Stimulated activated CD4-positive, alpha-beta T cell treated with anti-CD3 and anti-CD28 coated beads, Interleukin-15, amount 100 ng/mL, for 24 hours (primary cell): Measurements from ENCODE around the gene ANKDD1A.

Experiments
- DNase-seq: peaks from one replicate; pipeline ENCODE4 v3.0.0-alpha.2; 2020

Gene ANKDD1A

DNA sequence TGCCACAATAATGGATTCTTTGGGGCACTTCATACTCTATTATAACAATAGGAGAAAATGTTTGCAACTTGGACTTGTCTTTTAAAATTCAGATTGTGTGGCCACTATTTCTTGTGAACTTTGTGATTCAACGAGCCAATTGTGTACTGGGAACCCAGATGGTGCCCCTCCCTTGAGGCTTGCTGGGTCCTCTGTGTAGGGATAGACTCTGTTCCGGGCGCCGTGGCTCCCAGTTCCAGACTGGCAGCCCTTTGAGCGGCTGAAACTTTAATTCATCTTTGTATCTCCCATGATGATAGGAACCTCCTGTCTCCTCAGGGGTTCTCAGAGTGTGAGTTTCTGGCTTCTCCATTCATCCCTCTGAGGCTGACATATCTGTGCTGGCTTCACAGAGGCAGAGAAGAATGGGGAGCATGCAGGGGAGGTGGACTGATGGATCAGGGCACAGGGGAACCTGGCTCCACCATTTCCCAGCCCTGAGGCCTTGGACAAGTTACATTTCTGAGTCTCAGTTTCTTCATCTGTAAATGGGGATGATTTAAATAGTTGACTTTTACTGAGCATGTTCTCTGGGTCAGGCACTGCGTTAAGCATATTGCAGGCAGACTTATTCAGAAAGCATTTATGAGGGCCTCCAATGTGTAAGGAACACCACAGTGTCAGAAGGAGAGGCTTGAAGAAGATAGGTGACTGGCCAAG is 15.2 kb upstream of the ANKDD1A start:
- no peak for DNase-seq

DNA sequence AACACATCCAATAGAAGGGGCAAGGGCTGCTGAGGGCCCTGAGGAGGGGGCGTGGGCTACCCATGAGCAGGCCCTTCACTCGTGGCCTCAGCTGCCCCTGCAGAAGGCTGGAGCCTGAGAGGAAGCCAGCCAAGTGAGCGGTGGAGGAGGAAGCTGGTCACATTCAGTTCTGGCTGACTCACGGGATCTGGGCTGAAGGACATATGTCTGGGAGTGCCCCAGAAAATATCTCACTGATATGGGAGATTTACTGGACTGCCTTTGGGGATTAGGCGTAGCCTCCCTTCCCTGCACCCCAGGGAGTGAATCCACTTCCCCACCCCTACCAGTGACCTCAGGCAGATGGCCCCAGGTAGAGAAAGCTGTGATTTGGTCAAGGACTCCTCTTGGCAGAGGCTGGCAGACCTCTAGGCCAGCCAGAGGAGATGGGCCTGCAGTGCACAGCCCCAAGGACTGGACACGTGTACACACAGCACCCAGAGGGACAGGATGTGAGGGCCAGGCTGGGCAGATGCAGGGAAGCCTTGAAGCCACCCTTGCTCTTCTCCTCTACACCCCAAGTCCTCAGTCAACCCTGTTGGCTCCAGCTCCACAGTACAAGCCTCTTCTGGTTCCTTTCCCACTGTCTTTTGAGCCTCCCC is 14.2 kb upstream of the ANKDD1A start:
- DNase-seq = no peak

DNA sequence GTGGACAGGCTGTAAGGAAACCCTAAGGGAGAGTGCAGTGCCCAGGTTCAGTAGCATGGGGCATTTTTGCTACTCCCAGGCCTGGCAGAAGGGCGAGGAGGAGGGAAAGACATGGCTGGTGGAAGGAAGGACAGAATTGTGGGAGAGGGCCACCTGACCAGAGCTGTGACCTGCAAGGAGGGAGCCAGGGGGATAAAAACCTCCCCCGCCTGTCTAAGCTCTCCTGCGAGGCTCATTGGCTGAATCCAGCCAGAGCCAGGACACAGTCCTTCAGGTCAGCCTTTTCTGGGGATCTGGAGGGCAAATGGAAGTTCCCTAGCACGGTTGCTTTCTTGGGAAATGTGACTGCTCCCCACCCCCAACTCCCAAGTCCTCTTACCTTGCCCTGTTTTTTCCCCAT is 13.3 kb upstream of the ANKDD1A start:
- DNase-seq = no peak

DNA sequence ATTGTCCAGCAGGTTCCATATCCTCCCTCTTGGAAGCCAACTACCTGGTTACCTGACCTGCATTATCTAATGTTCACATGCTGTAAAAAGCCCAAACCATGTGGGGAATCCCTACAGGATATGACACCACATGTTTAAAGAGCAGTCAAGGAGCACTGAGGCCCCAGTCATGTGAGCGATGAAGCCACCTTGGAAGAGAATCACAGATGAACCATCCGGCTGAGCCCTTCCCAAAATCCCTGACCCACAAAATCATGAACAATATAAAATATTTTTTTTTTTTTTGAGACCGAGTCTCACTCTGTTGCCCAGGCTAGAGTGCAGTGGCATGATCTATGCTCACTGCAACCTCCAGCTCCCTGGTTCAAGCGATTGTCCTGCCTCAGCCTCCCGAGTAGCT is 10.6 kb upstream of the ANKDD1A start:
- DNase-seq = no peak

DNA sequence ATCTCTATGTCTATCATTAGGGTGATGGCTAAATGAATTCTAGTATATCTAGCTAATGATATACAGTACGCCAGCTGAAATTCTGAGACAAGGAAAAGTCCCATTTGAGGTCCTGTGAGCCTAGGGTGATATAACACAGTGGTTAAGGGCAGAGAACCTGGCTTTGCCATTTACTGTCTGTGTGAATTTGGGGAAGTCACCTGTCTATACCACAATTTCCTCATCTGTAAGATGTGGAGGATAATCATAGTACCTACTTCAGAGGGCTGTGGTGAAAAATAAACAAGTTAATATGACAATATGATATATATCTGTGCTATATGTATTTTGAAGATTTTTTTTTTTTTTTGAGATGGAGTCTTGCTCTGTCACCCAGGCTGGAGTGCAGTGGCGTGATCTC is 9.8 kb upstream of the ANKDD1A start:
- no peak for DNase-seq

DNA sequence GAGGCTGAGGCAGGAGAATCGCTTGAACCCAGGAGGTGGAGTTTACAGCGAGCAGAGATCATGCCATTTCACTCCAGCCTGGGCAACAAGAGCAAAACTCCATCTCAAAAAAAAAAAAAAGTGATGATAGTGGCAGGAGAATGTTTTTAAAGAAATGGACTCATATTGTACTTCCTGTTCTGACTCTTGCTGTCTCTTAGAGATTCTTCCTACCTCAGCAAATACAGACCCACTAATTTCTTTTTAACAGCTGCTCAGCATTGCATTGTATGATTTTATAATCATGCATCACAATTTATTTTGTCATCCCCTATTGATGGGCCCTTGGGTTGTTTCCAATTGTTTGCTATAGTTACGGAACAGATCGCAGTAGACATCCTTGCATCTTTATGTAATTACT is 8.8 kb upstream of the ANKDD1A start:
- DNase-seq = no peak

DNA sequence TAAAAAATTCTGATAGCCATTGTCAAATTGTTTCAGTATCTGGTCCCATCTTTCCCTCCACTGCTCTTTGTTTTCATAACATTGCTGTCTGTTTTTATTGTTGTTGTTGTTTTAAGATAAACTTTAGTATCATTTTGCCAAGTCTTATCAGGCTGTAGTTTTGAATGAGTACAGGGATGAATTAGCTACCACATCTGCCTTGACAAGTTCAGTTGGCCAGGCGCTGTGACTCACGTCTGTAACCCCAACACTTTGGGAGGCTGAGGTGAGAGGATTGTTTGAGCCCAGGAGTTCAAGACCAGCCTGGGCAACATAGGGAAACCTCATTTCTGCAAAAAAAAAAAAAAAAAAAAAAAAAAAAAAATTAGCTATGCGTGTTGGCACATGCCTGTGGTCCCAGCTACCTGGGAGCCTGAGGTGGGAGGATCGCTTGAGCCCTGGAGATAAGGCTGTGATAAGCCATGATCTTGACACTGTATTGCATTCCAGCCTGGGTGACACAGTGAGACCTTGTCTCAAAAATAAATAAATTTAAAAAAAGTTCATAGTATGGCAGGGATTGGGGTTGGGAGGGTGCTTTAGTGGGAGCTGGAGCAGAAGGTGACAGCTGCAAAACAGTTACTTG is 8.3 kb upstream of the ANKDD1A start:
- DNase-seq = no peak

DNA sequence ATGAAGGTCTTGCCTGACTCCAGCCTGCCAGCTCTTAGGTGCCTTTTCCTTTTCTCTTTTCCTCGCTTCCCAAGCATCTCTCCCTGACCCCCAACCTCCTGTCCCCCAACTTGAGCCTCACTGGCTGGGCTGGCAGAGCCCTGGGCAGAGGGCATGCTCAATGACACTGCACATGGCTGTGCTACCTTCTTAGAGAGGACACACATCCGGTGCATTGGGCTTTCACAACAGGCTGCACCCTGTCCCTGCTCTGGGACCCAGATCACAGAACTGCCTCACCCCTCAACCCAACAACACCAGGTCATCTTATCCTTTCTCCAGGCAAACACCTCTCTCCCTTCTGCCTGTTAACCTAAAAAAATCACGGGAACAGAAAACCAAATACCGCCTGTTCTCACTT is 7.5 kb upstream of the ANKDD1A start:
- no peak for DNase-seq

DNA sequence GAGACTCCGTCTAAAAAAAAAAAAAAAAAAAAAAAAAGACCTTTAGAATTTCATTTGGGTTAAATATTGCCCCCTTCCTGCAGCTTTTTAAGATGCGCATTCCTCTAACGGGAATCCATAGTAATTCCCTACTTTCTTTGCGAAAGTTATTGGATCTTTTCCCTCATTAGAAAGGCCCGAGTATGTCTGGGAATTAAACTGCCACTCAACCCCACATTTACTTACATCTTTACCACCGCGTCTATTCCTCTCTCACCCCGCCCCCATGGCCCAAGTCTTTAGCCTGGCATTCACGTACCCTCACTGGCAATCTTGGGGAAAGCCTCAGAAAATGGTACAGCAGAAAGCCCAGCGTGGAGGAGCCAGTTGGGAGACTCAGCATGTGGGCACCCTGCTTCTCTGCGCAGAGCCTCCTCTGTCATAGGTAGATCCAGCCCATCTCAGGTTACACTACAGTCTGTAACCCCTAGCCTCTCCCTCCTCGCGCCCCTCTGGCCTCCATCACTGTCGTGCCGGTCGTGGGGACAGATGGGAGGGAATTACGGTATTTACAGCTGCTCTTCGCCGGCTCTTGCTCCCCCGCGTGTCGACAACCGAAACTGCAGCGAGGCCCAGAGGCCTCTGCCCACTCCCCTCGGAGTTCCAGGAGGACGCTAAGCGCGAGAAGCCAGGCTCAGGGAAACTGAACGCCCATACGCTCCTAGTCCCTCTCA is 6.4 kb upstream of the ANKDD1A start:
- peak; percentile 89 for DNase-seq

DNA sequence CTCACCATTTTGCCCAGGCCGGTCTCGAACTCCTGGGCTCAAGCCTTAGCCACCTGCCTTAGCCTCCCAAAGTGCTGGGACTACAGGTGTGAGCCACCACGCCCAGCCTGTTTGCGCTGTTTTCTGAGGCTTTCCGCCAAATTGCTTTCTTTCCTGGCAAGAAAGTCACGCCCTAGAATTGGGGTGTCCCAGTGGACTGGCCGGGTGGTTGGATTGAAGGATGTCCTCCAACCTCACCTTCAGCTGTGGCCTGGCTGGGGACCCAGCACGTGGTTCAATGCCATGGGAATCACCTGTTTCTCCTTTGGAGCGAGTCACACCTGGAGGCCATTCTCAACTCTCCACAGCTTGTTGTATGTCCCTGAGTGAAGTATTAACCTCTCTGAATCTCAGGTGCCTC is 5.8 kb upstream of the ANKDD1A start:
- DNase-seq = no peak

DNA sequence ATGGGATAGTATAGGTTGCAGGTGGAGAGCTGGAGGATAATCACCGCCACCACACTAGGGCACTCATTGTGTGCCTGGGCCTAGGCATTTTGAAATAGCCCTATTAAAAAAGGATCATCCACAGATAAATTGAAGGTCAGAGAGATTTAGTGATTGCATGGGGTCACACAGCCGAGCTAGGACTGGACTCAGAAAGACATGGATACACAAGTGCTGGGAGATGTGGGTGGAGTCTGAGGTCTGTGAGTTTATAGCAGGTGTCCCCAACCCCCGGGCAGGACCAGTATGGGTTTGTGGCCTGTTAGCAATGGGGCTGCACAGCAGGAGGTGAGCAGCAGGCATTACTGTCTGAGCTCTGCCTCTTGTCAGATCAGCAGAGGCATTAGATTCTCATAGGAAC is 5.3 kb upstream of the ANKDD1A start:
- DNase-seq = no peak

DNA sequence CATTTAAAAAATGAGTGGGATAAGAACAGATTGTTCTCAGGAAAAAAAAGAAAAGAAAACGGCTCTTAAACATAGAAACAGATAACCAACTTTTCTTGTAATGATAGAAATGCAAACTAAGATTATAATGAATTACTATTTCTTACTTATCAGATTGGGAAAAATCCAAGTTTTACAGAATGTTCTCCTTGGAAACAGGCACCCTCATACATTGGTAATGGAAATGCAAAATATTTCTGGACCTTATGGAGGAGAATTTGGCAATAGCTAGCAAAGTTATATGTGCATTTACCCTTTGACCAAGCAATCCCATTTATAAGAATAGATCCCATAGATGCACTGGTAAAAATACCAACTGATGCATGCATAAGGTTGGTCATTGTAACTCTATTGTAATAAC is 3.7 kb upstream of the ANKDD1A start:
- DNase-seq = no peak

DNA sequence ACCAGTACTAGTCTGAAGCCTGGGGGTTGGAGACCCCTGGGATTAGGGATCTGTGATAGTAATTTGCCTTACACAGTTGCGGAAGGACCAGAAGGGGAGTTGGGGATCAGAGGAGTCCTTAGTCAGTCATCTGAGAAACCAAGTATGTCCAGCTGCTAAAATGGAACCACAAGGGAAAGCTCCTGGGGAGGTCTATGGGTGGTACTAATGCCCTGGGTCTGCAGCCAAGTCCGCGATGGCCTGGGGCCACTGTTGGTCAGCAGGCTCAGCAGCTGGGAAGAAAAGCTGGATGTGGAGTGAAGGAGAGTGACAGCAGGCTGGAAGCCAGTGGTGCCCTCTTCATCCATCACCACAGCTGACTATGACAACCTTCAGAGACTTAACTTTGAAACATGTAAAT is 2.2 kb upstream of the ANKDD1A start:
- DNase-seq = no peak

DNA sequence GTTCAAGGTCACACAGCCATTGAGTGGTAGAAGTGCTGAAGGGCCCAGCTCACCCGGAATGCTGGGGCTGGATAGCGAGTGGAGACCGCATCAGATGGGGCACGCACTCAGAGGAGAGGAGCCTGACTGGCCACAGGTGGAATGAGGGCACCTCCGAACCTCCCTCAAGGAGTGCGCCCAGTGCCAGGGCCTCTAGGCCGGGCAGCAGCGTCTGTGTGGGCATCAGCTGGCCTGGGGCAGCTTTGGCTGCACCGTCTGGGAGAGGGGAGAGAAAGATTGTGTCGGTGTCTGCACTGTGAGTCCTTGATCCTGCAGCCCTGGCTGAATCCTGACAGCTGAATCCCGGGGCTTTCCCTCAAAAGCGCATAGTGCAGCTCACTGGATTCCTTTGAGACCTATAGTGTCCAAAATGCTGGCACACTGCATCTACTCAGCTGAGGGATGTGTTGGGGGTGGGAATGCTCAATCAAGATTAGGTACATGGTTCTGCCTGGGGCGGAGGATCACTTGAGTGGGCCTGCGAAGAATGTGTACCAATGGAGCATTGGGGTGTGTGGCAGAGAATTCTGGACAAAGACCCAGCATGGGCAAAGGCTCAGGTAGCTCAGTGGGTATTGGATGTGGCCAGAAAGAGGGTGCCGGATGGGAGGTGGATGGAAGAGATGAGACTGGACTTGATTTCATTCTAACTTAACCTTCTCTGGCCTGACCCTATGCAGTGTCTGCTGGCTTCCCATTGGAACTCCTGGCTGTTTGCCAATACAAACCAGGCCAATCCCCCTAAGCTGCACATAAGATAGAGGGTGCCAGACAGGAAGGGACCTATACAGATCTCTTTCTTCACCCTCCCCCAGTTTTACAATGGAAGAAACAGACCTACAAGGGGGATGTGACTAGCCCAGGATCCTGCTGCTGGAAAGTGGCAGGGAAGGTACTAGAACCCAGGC is 950 bp downstream of the ANKDD1A start:
- no peak for DNase-seq

DNA sequence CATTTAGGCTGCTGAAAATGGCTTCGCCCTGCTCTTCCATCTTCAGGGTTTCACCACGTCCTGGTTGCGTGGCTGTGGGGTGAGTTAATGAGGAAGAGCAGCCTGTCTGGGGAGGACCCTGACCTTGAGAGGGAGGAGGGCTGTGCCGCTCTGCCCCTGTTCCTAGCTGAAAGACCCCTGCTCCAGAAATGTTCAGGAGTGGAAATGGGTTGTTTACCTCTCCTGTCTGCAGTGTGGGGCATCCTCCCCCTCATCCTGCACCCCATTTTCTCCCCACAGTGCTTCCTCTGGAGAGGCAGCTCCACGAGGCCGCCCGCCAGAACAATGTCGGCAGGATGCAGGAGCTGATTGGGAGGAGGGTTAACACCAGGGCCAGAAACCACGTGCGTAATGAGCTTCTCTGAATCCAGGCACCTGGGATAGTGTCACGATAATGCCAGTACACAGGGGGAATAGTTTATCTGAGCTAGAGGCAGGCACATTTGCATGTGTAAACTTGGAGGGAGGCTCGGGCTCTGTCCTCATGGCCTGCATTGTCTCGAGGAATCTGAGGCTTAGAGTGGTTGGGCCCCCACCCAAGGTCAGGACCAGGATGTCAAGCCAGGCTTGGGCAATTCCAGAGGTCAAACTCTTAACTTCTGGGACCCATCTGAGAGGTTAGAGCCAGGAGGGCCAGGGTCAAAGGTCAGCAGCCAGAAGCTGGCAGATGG is 4.0 kb downstream of the ANKDD1A start:
- no peak for DNase-seq

DNA sequence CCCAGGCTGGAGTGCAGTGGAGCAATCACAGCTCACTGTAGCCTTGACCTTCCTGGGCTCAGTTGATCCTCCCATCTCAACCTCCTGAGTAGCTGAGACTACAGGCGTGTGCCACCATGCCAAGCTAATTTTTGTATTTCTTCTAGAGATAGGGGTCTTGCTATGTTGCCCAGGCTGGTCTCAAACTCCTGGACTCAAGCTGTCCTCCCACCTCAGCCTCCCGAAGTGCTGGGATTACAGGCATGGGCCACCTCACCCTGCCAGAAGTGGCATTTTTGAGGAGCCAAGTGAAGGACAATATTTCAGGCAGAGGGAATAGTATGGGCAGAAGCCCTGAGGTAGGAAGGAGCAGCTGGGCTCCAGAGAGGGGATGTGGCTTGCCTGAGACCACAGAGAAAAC is 4.7 kb downstream of the ANKDD1A start:
- no peak for DNase-seq

DNA sequence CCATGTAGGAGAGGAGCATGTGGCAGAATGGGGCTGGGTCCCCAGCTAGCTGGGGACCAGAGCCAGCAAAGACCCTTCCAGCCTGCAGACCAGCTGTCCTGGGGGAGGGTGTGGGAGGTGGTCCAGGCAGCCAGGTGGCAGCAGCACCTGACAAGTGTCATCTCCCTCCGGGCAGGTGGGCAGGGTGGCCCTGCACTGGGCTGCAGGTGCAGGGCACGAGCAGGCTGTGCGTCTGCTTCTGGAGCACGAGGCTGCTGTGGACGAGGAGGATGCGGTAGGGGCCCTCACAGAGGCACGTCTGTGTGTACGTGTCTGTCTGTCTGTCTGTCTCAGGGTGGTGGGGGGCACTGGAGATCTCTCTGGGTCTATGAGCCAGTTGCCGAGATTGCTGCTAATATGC is 5.5 kb downstream of the ANKDD1A start:
- no peak for DNase-seq

DNA sequence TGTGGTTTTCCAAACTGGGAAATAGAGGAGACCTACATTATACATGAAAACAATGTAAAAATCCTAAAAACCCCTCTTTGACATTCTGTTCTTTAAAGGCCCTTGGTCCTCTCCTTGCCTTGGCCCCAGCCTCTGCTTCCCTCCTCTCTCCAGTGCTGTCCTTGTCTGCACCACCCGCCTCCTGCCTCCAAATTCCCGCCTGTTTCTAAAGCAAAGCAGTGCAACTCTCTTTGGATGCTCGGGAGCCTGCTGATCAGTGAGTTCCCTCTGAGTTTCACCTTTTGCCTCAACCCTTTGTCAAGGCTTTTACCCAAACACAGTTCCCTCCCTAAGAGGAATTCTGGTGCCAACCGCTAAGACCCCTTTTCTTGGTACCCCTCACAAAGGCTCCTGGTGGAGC is 8.0 kb downstream of the ANKDD1A start:
- DNase-seq = no peak

DNA sequence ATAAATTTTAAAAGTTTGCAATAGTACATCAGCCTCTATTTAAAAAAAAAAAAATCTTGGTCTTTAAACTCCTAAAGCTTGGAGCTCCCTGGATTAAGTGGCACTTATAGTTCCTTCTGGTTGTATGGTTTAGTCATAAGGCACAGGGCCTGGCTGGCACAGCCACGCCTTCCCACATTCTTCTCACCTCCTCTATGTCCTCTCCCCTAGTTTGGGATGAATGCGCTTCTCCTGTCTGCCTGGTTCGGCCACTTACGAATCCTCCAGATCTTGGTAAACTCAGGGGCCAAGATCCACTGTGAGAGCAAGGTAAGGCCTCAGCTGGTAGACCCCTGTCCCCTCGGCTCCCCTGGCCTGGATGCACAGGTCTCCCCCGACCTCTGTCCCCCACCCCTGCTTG is 10.0 kb downstream of the ANKDD1A start:
- no peak for DNase-seq

DNA sequence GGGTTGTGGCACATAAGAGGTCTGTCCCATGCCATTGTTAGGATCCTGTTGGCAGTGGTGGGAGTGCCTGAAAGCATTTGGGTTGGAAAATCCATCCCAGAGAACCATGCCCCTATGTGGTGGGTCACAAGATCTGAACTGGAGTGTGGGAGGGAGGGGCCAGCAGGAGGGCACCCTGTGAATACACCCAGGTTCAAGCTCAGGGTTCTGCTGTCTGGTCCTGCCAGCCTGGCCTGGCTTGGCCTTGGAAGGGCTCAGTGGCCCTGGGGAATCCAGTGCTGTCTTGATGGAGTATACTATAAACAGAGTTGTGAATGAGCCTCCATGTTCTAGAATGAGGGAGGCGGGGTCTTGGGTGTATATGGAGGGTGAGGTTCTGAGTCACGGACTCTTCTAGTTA is 11.8 kb downstream of the ANKDD1A start:
- no peak for DNase-seq

DNA sequence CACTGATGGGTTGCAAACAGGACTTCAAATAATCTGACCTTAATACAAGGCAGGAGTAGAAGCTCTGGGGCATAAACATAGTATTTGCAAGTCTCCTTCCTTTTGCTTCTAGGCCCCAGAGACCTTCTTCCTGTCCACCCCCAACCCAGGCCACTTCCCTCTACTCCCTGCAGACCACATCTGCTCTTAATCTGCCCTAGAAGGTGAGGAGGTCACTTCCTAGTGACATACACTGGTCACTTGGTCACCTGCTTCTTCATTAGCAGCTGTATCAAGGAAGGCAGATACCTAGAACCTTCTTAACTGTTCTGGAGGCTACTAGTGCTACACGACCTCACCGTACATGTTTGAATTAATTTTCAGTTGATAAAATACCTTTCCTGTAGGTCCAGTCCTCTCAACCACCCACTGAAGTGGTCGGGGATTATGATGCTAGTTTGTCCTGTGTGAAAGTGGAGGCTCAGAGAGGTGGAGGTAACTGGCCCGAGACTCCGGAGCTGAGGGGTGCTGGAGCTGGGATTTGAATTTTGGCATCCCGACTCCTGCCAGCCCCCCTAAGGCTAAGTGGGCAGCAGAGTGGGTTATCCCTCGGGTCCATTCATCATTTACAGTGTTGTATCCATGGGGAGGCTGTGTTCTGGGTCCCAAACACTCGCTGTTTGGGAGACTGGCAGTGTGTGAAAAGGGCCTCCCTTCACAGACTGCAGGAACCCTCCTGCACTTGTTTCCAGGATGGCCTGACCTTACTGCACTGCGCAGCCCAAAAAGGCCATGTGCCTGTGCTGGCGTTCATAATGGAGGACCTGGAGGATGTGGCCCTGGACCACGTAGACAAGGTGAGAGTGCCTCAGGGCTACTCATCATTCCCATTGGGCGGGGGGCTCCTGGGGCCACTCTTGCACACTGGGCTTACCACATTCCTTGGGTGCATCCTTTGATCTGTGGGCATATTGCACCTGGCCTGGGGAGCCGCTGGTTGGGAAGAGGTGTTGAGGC is 13.9 kb downstream of the ANKDD1A start:
- no peak for DNase-seq
